ENCODE results near the gene UBE2A. TPM values are rescaled to one million over a fixed set of nuclear protein-coding genes. Genes with fewer than 3 reads are reported as not detected.

Gene UBE2A
- total and polyA plus RNA-seq, 2 of the 13 experiments (the other 11 are each of a cell fraction or from before 2014, with no cell fraction given) = 17.0 to 30.5 TPM

DNA sequence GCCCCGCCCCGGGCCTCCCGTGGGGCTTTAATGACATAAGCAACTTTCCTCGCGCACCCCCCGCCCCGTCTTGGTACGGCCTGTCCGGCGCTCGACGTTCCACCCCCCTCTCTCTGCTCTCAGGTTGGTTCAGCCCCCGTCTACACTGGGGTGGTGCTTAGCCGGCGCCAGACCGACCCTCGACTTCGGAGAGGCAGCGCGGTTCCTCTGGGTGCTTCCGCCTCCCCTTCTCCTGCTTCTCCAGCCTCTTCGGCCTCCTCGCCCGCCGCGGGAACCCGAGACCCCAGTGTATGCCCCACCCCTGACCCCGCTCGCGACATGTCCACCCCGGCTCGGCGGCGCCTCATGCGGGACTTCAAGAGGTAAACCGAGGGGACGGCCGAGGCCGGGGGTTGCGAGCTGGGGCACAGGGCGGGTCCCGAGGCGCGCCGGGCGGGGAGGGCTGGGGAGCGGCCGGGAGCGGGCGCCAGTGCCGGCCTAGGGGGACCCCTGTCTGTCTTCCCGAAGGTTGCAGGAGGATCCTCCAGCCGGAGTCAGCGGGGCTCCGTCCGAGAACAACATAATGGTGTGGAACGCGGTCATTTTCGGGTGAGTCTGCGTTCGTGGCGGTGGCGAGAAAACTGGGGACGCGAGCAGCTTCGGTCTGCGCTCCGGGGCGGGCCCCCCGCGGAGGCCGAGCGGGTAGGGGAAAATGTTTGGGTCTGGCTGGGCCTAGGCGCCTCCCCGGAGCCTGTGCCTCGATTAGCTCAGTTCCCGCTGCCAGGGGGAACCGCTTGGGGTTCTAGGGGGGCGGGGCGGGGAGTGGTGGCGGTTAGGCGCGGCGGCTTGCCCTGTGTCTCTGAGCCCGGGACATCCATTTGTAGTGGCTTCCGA lies at the start of gene UBE2A (continued):
- TF ChIP-seq, protein P1, sequence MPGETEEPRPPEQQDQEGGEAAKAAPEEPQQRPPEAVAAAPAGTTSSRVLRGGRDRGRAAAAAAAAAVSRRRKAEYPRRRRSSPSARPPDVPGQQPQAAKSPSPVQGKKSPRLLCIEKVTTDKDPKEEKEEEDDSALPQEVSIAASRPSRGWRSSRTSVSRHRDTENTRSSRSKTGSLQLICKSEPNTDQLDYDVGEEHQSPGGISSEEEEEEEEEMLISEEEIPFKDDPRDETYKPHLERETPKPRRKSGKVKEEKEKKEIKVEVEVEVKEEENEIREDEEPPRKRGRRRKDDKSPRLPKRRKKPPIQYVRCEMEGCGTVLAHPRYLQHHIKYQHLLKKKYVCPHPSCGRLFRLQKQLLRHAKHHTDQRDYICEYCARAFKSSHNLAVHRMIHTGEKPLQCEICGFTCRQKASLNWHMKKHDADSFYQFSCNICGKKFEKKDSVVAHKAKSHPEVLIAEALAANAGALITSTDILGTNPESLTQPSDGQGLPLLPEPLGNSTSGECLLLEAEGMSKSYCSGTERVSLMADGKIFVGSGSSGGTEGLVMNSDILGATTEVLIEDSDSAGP (CRISPR knock-in tag; IDR thresholded peaks at IDR 0.05; ENCODE audit: borderline replicate concordance) = peak; percentile 82; the same call in 1 of the 2 replicates
- no peak for TF ChIP-seq ZNF674 (CRISPR knock-in tag; IDR thresholded peaks at IDR 0.05; ENCODE audit: low read depth)
- TF ChIP-seq SALL1 (CRISPR knock-in tag; IDR thresholded peaks at IDR 0.05) = peak; percentile 20; the same call in 1 of the 2 replicates
- TF ChIP-seq, protein P2, sequence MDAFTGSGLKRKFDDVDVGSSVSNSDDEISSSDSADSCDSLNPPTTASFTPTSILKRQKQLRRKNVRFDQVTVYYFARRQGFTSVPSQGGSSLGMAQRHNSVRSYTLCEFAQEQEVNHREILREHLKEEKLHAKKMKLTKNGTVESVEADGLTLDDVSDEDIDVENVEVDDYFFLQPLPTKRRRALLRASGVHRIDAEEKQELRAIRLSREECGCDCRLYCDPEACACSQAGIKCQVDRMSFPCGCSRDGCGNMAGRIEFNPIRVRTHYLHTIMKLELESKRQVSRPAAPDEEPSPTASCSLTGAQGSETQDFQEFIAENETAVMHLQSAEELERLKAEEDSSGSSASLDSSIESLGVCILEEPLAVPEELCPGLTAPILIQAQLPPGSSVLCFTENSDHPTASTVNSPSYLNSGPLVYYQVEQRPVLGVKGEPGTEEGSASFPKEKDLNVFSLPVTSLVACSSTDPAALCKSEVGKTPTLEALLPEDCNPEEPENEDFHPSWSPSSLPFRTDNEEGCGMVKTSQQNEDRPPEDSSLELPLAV (CRISPR knock-in tag; conservative IDR thresholded peaks at IDR 0.05; ENCODE audit: low read depth) = no peak
- TF ChIP-seq FOXK1 (CRISPR knock-in tag; IDR thresholded peaks at IDR 0.05; ENCODE audit: borderline replicate concordance, low read depth) = peak; percentile 32; the same call in 1 of the 2 replicates
- peak; percentile 83 for TF ChIP-seq RBFOX2 (IDR thresholded peaks at IDR 0.05; ENCODE audit: low read depth, low read length)
- TF ChIP-seq MAZ (IDR thresholded peaks at IDR 0.05; ENCODE audit: borderline replicate concordance, low read depth, low read length) = peak; percentile 64; the same call in 1 of the 2 replicates
- peak; percentile 61 for TF ChIP-seq MAZ (CRISPR knock-in tag; IDR thresholded peaks at IDR 0.05; ENCODE audit: low read depth)
- TF ChIP-seq NONO (IDR thresholded peaks at IDR 0.05) = no peak
- TF ChIP-seq NONO (CRISPR knock-in tag; conservative IDR thresholded peaks at IDR 0.05) = peak; percentile 48; the same call in 1 of the 2 replicates
- peak; percentile 66 for TF ChIP-seq CREB1 (IDR thresholded peaks at IDR 0.05)
- TF ChIP-seq CREB1 (CRISPR knock-in tag; IDR thresholded peaks at IDR 0.05) = peak; percentile 61; the same call in 1 of the 2 replicates
- TF ChIP-seq, protein P3, sequence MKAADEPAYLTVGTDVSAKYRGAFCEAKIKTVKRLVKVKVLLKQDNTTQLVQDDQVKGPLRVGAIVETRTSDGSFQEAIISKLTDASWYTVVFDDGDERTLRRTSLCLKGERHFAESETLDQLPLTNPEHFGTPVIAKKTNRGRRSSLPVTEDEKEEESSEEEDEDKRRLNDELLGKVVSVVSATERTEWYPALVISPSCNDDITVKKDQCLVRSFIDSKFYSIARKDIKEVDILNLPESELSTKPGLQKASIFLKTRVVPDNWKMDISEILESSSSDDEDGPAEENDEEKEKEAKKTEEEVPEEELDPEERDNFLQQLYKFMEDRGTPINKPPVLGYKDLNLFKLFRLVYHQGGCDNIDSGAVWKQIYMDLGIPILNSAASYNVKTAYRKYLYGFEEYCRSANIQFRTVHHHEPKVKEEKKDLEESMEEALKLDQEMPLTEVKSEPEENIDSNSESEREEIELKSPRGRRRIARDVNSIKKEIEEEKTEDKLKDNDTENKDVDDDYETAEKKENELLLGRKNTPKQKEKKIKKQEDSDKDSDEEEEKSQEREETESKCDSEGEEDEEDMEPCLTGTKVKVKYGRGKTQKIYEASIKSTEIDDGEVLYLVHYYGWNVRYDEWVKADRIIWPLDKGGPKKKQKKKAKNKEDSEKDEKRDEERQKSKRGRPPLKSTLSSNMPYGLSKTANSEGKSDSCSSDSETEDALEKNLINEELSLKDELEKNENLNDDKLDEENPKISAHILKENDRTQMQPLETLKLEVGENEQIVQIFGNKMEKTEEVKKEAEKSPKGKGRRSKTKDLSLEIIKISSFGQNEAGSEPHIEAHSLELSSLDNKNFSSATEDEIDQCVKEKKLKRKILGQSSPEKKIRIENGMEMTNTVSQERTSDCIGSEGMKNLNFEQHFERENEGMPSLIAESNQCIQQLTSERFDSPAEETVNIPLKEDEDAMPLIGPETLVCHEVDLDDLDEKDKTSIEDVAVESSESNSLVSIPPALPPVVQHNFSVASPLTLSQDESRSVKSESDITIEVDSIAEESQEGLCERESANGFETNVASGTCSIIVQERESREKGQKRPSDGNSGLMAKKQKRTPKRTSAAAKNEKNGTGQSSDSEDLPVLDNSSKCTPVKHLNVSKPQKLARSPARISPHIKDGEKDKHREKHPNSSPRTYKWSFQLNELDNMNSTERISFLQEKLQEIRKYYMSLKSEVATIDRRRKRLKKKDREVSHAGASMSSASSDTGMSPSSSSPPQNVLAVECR (CRISPR knock-in tag; IDR thresholded peaks at IDR 0.05; ENCODE audit: borderline replicate concordance) = peak; percentile 66; the same call in 1 of the 2 replicates
- TF ChIP-seq KAT8 (CRISPR knock-in tag; IDR thresholded peaks at IDR 0.05) = 0 out of 2 replicates have a peak, but pooled peaks have one; percentile 47
- peak; percentile 47 for TF ChIP-seq HNRNPLL (IDR thresholded peaks at IDR 0.05; ENCODE audit: low read depth, low read length, poor library complexity, severe bottlenecking)
- TF ChIP-seq GABPA (IDR thresholded peaks at IDR 0.05; ENCODE audit: low read depth, low read length) = no peak
- TF ChIP-seq GABPA (CRISPR knock-in tag; IDR thresholded peaks at IDR 0.05; ENCODE audit: low read depth) = peak; percentile 54; the same call in 1 of the 2 replicates
- TF ChIP-seq SAP130 (CRISPR knock-in tag; IDR thresholded peaks at IDR 0.05; ENCODE audit: low read depth) = 0 out of 2 replicates have a peak, but pooled peaks have one; percentile 24
- 0 out of 2 replicates have a peak, but pooled peaks have one; percentile 18 for TF ChIP-seq ZNF598 (CRISPR knock-in tag; IDR thresholded peaks at IDR 0.05; ENCODE audit: borderline replicate concordance)
- TF ChIP-seq, protein P4, sequence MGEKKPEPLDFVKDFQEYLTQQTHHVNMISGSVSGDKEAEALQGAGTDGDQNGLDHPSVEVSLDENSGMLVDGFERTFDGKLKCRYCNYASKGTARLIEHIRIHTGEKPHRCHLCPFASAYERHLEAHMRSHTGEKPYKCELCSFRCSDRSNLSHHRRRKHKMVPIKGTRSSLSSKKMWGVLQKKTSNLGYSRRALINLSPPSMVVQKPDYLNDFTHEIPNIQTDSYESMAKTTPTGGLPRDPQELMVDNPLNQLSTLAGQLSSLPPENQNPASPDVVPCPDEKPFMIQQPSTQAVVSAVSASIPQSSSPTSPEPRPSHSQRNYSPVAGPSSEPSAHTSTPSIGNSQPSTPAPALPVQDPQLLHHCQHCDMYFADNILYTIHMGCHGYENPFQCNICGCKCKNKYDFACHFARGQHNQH (CRISPR knock-in tag; IDR thresholded peaks at IDR 0.05) = 0 out of 2 replicates have a peak, but pooled peaks have one; percentile 14

All from HepG2 (cell line).